VCaP (cell line): Measurements from ENCODE around the gene DNAJC1.
"Not testable (repeated sequence)": the region's sequence is repeated elsewhere in the genome, so short reads cannot be mapped to it uniquely, and the experiment has no call there.

Source experiments
- H3K27ac ChIP-seq: fragments of 450-650 bp; 2 replicates; pipeline ENCODE4 v1.5.1; 2017
- CTCF ChIP-seq: fragments of 450-650 bp; conservative IDR thresholded peaks from 2 replicates; pipeline ENCODE4 v1.5.1; 2017; ENCODE audit warnings: mild to moderate bottlenecking, moderate library complexity

Gene DNAJC1

GRCh38 chr10:21830037-21830436, 173.5 kb downstream of the DNAJC1 start:
- no peak for TF ChIP-seq CTCF

GRCh38 chr10:21827308-21827707, 176.2 kb downstream of the DNAJC1 start:
- H3K27ac ChIP-seq: no peak overlapping the region
- no peak for TF ChIP-seq CTCF

More at GRCh38 chr10:21830037-21830436, 173.5 kb downstream of the DNAJC1 start:
- H3K27ac ChIP-seq: no peak overlapping the region

- no peak for TF ChIP-seq CTCF
- H3K27ac ChIP-seq: no peak overlapping the region
Observed at GRCh38 chr10:21826725-21827124, 176.8 kb downstream of the DNAJC1 start.

GRCh38 chr10:21825345-21825744, 178.2 kb downstream of the DNAJC1 start:
- no peak for TF ChIP-seq CTCF

GRCh38 chr10:21824409-21824808, 179.1 kb downstream of the DNAJC1 start:
- no peak overlapping the region for H3K27ac ChIP-seq
- no peak for TF ChIP-seq CTCF

More at GRCh38 chr10:21825345-21825744, 178.2 kb downstream of the DNAJC1 start:
- no peak overlapping the region for H3K27ac ChIP-seq

GRCh38 chr10:21823617-21824016, 179.9 kb downstream of the DNAJC1 start:
- H3K27ac ChIP-seq: no peak overlapping the region; the same call in 1 of the 2 replicates
- TF ChIP-seq CTCF: no peak

GRCh38 chr10:21822273-21822672, 181.3 kb downstream of the DNAJC1 start:
- H3K27ac ChIP-seq: not testable (repeated sequence)

- no peak for TF ChIP-seq CTCF
Observed at GRCh38 chr10:21820952-21821351, 182.6 kb downstream of the DNAJC1 start.

GRCh38 chr10:21818416-21818815, 185.1 kb downstream of the DNAJC1 start:
- H3K27ac ChIP-seq: not testable (repeated sequence)

More at GRCh38 chr10:21820952-21821351, 182.6 kb downstream of the DNAJC1 start:
- H3K27ac ChIP-seq: no peak overlapping the region
